HG02840 (cell line): ENCODE data around the gene SMTNL1.
"Not testable (repeated sequence)": the region's sequence is repeated elsewhere in the genome, so short reads cannot be mapped to it uniquely, and the experiment has no call there.

Experiments
- ATAC-seq: cut with Tn5 transposase; IDR thresholded peaks from one replicate; pipeline ENCODE4 v1.9.1; 2021; ENCODE audit warnings: mild to moderate bottlenecking, moderate library complexity, moderate number of reproducible peaks; ENCODE audit not compliant: unreplicated experiment, low FRiP score

SMTNL1 gene

GRCh38 chr11:57508341-57509170 is 28.8 kb upstream of the SMTNL1 start:
- ATAC-seq, result no peak

- no peak for ATAC-seq
Observed at GRCh38 chr11:57511741-57512430, 25.5 kb upstream of the SMTNL1 start.

- ATAC-seq, result no peak
Observed at GRCh38 chr11:57512646-57513451, 24.5 kb upstream of the SMTNL1 start.

DNA sequence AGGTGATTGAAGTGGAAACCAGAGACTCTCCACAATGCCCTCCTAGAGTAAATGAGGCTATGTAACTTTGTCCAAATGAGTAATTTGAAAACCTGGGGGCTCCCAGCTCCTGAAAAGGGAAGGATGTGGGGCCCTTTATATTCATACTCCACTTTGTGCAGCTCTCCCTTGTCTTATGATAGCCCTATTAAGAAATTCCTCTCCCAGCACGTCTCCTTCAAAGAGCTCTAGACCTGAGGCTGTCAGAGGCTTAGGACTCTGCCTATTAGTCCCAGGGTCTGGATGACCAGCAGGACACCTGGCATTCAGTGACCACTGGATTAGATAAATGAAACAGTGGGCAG is 24.0 kb upstream of the SMTNL1 start:
- ATAC-seq, result no peak

DNA sequence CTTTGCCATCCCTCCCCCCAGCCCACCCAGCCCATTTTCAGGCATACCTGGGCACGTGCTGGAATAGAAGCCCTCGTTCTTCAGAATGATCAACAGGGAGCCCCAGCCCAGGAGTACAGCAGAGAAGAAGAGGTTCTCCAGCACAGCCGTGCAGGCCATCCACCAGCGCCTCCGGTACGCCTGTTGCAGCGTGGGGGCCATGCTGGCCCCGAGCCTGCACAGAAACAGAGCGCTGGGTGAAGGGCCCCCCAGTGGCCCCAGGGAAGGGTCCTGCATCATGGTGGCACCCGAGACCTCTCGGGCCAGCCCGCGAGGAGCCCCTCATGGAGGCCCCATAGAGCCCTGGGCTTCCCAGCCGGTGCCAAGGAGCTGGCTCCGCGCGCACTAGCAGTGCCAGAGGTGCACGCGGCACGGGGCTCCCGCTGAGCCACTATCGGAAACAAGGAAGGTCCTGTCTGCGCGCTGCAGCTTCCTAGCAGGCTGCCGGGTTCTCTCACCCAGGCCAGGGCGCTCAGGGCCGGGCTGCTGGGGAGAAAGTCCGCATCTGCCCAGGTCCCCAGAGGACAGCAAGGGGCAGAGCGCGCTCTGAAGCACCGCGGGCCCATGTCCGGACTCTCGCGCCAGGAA is 23.4 kb upstream of the SMTNL1 start:
- peak; percentile 17 for ATAC-seq

DNA sequence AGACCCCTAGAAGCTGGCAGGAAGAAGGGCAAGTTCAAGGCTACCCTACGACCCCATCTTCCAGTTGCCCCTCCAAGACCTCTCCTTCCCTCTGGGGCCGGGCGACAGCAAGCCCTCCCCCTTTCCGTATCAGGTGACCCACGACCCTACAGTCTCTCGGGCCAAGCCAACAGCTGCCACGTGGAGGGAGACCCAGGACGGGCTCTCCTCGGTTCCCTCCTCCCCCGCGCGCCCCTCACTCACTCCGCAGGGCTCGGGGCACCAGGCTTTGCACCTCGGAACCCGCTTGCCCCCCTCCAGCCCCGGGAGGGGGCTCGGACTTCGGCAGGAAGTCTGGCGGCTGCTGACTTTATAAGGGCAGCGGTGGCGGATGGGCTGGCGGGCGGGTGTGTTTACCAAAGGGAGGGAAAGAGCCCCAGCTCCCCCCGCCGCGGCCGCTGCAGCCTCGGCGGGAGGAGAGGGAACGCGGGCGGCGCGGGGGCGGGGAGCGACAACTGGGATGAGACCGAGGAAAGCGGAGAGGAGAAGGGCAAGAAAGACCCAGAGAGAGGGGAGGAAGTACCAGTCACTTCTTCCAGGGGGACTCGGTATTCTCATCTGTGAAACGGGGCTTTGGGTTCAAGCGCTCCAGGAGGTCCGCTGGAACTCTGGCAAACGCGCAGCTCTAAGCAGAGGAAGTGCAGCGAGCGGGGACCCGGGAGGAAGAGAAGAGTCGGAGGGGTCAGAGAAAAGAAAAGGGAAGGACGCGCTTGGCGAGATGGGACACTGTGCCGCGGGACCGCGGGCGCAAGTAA is 22.7 kb upstream of the SMTNL1 start:
- peak; percentile 38 for ATAC-seq

GRCh38 chr11:57515332-57516060 is 21.9 kb upstream of the SMTNL1 start, which contains the start of gene SLC43A1:
Gene SLC43A1 (minus strand): TSS chr11:57515702. CDS start chr11:57514111, 1,591 bp downstream.
- peak; percentile 47 for ATAC-seq

DNA sequence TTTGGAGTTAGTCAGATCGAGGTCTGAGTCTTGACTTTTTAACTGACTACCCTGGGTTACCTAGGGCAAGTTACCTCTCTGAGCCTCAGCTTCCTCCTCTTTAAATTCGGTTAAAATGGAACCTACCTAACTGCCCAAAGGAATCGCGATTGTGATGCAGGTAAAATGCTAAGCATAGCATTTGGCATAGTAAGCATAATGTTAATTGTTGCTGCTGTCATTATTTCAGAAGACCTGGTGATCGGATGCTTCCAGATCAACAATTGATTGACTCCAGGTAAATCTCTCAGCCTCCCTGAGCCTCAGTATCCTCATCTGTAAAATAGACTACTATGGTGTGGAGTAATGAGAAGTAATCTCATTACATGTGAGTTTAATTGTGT is 21.3 kb upstream of the SMTNL1 start:
- ATAC-seq, result no peak

- ATAC-seq, result no peak
Observed at GRCh38 chr11:57521116-57521515, 16.3 kb upstream of the SMTNL1 start.

- no peak for ATAC-seq
Observed at GRCh38 chr11:57523419-57523818, 14.0 kb upstream of the SMTNL1 start.

DNA sequence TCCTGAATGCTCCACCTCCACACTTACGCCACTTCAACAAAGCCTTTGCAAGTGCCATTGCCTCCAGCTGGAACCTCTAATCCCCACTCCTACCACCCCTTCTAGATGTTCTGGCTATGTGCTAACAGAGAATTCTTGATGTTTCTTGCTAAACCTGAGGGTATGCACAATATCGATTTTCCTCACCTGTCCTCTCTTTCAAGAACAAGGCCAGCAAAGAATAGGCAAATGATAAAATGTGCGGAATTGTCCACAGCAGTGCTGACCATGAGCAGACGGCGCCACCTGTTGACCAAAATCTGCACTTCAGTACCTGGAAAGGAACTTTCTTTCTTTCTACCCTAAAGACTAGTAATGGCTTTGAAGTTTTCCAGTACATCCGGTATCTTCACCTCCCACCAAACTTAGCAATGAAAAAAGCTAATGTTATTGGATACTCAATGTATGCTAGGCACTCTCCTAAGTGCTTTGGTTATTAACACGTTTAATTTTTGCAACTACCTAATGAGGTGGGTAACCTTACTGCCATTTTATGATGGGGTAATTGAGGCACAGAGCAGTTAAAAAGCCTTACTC is 10.3 kb upstream of the SMTNL1 start:
- no peak for ATAC-seq

- ATAC-seq, result no peak
Observed at GRCh38 chr11:57529012-57529411, 8.4 kb upstream of the SMTNL1 start.

- no peak for ATAC-seq
Observed at GRCh38 chr11:57530215-57530595, 7.2 kb upstream of the SMTNL1 start.

GRCh38 chr11:57530596-57531507 is 6.5 kb upstream of the SMTNL1 start, which contains the start of gene TIMM10:
Gene TIMM10 (minus strand): TSS chr11:57530754. CDS start chr11:57530189, 565 bp downstream.
- peak; percentile 99 for ATAC-seq

GRCh38 chr11:57534449-57534848 is 2.9 kb upstream of the SMTNL1 start:
- not testable (repeated sequence) for ATAC-seq

DNA sequence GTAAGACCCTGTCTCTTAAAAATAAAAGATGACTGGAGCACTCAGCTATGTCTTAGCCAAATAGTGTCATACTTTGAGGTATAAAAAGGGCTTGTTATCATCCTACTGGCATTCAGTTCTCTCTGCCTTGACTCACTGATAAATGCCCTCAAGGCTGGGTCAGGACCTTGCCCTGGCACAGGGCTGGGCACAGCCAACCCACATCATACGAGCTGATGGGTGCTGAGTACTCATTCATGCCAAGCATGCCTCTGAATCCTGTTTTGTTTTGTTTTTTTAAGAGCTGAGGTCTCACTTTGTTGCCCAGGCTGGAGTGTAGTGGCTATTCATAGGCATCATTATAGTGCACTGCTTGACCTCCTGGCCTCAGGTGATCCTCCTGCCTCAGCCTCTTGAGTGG is 1.9 kb downstream of the SMTNL1 start:
- ATAC-seq, result no peak

DNA sequence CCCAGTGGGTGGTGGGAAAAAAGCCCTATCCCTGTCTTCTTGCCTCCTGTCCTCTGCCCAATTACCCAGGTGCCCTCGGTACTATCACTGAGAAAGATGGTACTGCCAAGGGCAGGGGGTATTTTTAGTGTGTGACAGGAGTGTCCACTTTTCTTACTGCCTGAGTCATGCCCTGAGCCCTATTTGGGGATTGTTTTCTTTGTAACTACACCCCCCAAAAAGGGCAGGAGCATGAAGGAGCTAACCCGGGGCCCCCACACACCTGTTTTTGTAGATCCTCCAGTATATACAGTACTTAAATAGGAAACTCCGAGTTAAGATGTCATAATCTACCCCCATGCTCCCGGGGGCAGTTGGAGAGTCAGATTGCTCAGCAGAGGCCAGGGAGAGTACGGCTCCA is 3.8 kb downstream of the SMTNL1 start:
- no peak for ATAC-seq

GRCh38 chr11:57542582-57542981 is 5.2 kb downstream of the SMTNL1 start:
- ATAC-seq, result no peak
